ENCODE results near the gene ASCL1.

The ASCL1 gene

DNA sequence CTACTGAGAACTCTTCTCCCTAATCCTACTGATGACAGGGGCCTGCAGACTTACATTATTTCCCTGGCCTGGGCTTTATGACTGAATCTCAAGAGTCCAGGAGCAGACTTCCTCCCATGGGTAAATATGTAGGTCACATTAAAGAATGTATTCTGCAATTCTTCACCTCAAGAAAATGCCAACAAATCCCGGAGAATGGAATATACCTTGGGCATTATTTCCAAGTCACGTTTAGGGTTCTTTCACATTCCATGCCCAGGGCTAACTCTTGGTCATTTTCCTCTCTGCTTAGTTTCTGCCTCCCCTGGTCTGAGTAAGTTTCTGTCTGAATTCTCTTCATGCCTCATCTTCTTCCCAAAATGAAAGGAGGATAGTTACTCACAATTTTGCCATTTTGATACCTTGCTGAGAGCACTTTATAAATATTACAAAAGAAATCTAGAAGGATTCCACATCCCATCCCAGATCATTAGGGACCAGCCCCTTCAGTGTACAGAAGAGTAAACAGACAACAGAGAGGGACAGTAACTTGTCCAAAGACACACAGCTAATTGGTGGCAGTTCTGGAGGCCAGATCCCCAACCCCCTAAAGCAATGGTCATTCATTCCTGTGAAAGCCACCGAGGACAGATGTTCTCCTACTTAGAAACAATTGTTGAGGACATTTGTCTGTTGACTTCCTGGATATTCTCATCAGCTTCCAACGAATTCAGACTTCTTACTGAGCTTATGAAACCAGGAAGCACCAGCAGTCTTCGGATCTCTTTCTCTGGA, 41.0 kb upstream of the ASCL1 start:
- TF ChIP-seq, protein P1, sequence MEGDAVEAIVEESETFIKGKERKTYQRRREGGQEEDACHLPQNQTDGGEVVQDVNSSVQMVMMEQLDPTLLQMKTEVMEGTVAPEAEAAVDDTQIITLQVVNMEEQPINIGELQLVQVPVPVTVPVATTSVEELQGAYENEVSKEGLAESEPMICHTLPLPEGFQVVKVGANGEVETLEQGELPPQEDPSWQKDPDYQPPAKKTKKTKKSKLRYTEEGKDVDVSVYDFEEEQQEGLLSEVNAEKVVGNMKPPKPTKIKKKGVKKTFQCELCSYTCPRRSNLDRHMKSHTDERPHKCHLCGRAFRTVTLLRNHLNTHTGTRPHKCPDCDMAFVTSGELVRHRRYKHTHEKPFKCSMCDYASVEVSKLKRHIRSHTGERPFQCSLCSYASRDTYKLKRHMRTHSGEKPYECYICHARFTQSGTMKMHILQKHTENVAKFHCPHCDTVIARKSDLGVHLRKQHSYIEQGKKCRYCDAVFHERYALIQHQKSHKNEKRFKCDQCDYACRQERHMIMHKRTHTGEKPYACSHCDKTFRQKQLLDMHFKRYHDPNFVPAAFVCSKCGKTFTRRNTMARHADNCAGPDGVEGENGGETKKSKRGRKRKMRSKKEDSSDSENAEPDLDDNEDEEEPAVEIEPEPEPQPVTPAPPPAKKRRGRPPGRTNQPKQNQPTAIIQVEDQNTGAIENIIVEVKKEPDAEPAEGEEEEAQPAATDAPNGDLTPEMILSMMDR (IDR thresholded peaks at IDR 0.05), result no peak

DNA sequence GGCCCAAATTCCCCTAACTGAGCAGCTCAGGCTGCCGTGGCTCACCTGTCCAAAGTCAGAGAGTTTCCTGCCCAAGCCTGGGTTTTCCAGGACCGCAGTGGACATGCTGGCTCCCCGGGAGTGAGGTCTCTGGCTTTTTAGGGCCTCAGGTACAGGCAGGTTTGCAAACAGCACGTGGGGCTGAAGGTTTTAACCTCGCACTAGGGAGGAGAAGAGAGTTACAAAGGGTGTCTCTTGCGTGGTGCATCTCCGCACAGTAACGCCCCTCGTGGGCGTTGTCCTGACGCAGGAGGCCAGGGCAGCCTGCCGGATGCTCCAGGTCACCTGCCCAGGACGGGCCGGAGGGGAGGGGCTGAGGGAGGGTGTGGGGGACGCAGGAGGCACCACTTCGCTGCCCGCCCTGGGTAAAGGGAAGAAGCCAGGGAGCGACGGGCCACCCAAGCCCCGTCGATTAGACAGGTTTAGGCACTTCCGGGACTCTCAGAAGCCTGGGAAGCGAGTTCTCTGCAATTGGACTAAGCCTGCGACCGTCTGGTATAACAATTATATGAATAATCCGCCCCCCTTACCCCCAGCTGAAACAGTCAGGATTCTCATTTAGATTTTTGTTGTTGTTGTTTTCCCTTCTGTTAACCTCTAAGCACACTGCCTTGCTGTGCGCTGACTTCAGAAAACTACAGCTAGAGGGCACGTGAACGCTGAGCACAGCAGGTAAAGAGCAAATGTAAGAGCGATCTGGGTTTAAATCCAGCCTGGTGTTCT, 40.3 kb upstream of the ASCL1 start, which contains the start of gene PAH:
PAH (minus strand) TSS at position 219 of the 762 bp plus-strand sequence; CDS start at position 105, 114 bp downstream.
- TF ChIP-seq, protein P1 (IDR thresholded peaks at IDR 0.05), result no peak

DNA sequence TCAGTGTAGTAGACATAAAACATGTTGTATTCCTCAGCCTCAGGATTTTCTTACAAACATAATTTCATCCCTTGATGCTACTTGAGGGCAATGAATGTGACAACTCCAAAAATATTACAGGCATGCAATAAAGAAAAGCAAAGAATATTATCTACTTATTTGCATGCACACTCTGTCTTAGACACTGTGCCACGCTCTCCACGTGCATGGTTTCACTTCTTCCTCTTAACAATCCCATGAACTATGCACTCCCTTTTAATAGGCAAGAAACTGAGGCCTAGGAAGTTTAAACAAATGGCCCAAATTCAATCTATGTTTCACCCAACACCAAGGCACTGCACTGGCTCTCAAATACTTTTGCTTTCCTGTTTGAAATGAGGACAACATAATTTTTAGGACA, 38.6 kb upstream of the ASCL1 start:
- TF ChIP-seq, protein P1 (IDR thresholded peaks at IDR 0.05), result no peak

DNA sequence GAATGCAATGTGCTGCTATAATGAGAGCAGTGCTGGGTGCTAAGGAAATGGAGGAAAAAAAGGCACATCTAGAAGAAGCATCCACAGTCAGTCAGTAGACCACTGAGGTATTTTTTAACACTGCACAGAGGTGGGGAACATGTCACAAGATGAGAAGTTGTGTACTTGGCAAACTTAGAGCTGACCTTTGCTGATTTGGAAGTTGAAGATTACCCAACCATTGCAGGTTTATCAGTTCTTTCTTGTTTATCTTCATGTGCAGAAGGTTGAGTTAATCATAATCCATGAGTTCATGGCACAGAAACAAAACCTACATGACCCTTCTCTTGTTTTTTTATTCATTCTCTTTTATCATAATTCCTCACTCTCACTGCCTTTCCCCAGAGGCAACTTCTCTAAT, 37.2 kb upstream of the ASCL1 start:
- TF ChIP-seq, protein P1 (IDR thresholded peaks at IDR 0.05), result no peak

DNA sequence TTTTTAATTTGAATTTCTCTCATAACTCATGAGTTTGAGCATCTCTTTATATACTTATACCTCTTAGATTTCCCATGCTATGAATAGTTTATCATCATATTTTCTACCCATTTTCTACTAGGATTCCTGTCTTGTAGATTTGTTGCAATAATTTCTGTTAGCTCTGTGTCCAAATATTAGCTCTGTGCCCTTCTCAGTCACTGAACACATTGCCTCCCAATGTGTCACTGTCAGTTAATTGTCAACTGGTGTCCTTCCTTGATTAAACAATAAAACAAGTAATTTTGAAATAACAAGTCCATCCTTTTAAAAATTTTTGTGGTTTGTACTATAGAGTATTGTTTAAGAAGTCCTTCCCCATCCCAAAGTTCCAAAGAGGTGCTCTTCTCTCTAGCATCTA, 36.2 kb upstream of the ASCL1 start:
- TF ChIP-seq, protein P1 (IDR thresholded peaks at IDR 0.05), result no peak

DNA sequence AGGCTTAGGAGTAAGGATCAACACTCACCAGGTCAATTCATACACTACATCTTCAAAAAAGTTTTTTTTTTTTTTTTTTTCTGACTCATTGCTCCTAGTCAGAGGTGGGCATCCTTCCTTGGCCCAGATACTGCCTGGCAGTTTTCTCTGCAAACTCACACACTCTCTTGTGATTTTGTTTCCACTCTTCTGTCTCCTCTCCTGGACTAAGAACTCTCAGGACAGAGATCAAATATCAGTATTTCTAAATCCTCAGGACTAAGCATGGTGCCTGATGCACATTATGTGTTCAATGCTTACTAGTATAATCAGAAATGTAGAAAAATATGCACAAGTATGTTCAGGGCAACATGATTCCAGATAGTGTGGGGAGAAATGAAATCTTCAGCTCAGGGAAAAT, 30.3 kb upstream of the ASCL1 start:
- TF ChIP-seq, protein P1 (IDR thresholded peaks at IDR 0.05), result no peak

DNA sequence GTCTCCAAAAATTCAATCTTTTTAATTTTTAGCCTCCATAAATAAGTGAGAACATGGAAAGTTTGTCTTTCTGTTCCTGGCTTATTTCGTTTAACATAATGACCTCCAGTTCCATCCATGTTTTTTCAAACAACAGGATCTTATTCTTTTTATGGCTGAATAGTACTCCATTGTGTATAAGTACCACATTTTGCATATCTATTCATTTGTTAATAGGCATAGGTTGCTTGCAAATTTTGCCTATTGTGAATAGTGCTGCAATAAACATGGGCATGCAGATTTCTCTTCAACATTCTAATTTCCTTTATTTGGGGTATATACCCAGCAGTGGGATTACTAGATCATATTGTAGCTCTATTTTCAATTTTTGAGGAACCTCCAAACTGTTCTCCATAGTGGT, 24.3 kb upstream of the ASCL1 start:
- TF ChIP-seq, protein P1 (IDR thresholded peaks at IDR 0.05), result no peak
